AG04450 (cell line): ENCODE data around the gene VPS13D. TPM values are rescaled to one million over a fixed set of nuclear protein-coding genes. Genes with fewer than 3 reads are reported as not detected.

Source experiments
- CTCF ChIA-PET: fragments of 300-600, 350-600 bp; formaldehyde crosslinking; extraction: SDS; loops from one replicate; lab custom pipeline; 2022; ENCODE audit warnings: antibody characterized with exemption, inconsistent platforms; lab: Charles Lee
- POLR2A ChIA-PET: fragments of 350-600 bp; formaldehyde crosslinking; extraction: SDS; loops from one replicate; lab custom pipeline; 2021; ENCODE audit warnings: antibody characterized with exemption, inconsistent platforms; lab: Yijun Ruan, JAX
- DNase-seq: peaks from one replicate; pipeline ENCODE4 v3.0.0-alpha.2; 2011; ENCODE audit warnings: low read depth, low spot score
- H3K27ac ChIP-seq: one replicate; pipeline ENCODE4 v1.5.1; 2012; ENCODE audit warnings: low read depth, low read length, control low read depth
- H3K27me3 ChIP-seq: one replicate; pipeline ENCODE4 v1.6.0; 2012; ENCODE audit warnings: low read length; ENCODE audit not compliant: control insufficient read depth, insufficient read depth
- H3K4me3 ChIP-seq: 2 replicates; pipeline ENCODE4 v1.5.1; 2011; ENCODE audit warnings: mild to moderate bottlenecking, low read depth, low read length, control low read depth
- H3K9me3 ChIP-seq: 2 replicates; pipeline ENCODE4 v1.5.1; 2012; ENCODE audit warnings: low read length; ENCODE audit not compliant: control insufficient read depth, insufficient read depth
- polyA plus RNA-seq: library from polyadenylated mRNA; depleted of rRNA; stranded (reverse); fragments of >200 nt; gene quantifications from 2 replicates; pipeline ENCODE4 v1.2.3, GENCODE V29; 2011
- TF ChIP-seq, protein P1 (sequence below): IDR thresholded peaks from 2 replicates; pipeline ENCODE4 v1.5.1; 2011; ENCODE audit warnings: low read depth, low read length, control low read depth, inconsistent platforms

The VPS13D gene
- polyA plus RNA-seq, 1 experiment: 18.3 TPM

DNA sequence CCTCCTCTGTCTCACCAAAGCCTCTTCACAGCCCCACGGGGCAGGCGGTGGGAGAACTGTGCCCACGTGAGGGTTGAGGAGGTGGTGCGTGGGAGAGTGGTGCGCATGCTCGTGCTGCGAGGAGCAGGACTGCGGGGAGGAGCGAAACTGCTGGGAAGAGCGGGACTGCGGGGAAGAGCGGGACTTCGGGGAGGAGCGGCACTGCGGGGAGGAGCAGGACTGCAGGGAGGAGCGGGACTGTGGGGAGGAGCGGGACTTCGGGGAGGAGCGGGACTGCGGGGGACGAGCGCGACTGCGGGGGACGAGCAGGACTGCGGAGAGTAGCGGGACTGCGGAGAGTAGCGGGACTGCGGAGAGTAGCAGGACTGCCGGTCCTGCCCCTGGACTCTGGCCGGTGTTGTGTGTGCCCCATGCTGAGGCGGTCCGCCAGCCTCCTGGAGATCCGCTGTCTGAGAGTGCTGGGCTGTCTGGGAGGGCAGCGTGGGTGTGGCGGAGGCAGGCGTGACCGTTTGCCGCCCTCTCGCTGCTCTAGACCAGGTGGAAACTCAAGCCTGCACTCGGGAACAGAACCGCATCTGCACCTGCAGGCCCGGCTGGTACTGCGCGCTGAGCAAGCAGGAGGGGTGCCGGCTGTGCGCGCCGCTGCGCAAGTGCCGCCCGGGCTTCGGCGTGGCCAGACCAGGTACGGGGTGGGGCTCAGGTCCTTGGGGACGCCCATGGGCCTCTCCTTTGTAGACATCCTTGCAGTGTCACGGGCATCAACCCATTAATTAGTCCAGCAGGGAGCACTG, 38.4 kb upstream of the VPS13D start:
- Histone ChIP-seq H3K27me3 (no peaks in the 10 kb centered on the region), H3K27ac (no peak overlapping the region), H3K9me3 (no peaks in the 10 kb centered on the region), H3K4me3 (no peak overlapping the region)
- ChIA-PET POLR2A (no interaction called here), CTCF (interaction anchor here (0.6 to 1.4 kb wide), 2 partner anchors 32 to 67 kb away, joined by 4 to 6 read pairs; no protein-coding TSS in a partner anchor)
- TF ChIP-seq, protein P1, sequence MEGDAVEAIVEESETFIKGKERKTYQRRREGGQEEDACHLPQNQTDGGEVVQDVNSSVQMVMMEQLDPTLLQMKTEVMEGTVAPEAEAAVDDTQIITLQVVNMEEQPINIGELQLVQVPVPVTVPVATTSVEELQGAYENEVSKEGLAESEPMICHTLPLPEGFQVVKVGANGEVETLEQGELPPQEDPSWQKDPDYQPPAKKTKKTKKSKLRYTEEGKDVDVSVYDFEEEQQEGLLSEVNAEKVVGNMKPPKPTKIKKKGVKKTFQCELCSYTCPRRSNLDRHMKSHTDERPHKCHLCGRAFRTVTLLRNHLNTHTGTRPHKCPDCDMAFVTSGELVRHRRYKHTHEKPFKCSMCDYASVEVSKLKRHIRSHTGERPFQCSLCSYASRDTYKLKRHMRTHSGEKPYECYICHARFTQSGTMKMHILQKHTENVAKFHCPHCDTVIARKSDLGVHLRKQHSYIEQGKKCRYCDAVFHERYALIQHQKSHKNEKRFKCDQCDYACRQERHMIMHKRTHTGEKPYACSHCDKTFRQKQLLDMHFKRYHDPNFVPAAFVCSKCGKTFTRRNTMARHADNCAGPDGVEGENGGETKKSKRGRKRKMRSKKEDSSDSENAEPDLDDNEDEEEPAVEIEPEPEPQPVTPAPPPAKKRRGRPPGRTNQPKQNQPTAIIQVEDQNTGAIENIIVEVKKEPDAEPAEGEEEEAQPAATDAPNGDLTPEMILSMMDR: no peak
- no peak for DNase-seq

DNA sequence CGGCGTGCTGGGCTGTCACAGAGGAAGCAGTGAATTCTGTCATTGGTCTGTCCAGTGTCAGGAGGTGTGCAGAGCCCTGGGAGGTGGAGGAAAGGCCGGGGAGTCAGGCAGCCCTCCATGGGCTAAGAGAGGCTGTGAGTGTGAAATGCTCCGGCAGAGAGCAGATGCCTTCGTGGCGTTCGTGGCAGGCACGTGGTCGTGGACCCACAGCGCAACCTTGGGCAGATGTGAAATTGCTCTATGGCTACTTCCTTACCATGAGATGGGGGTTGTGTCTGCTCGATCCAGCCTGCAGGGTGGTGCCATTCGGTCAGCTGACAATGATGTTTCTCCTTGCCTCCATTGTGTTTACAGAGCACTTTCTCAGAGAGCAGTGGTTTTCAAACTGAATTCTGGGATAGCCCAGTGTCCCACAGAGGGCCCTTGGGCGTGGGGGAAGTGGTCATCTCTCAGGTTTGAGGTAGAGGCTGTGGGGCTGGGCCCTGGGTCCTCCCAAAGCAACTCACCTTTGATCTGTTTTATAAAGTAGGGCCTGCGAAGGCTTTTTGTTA, 35.1 kb upstream of the VPS13D start:
- ChIA-PET POLR2A (no interaction called here), CTCF (interaction anchor here (1.4 to 6.1 kb wide), 2 partner anchors 70 to 71 kb away, joined by 6 to 36 read pairs; no protein-coding TSS in a partner anchor)
- DNase-seq: no peak
- H3K4me3 ChIP-seq: no peak overlapping the region
- TF ChIP-seq, protein P1: no peak
- H3K9me3 ChIP-seq: no peaks in the 10 kb centered on the region
- H3K27ac ChIP-seq: no peak overlapping the region
- no peaks in the 10 kb centered on the region for H3K27me3 ChIP-seq

GRCh38 chr1:12195416-12195815, 34.4 kb upstream of the VPS13D start:
- Histone ChIP-seq H3K4me3 (no peak overlapping the region), H3K27me3 (no peaks in the 10 kb centered on the region), H3K27ac (no peak overlapping the region), H3K9me3 (no peaks in the 10 kb centered on the region)
- POLR2A ChIA-PET: no interaction called here
- TF ChIP-seq, protein P1: no peak
- CTCF ChIA-PET: interaction anchor here (6.1 kb wide), 1 partner anchor 71 kb away, joined by 36 read pairs; no protein-coding TSS in a partner anchor
- no peak for DNase-seq

GRCh38 chr1:12196641-12197482, 33.0 kb upstream of the VPS13D start:
- ChIA-PET CTCF (interaction anchor here (0.6 to 6.1 kb wide), 3 partner anchors 9 to 72 kb away, joined by 3 to 36 read pairs (median 7); no protein-coding TSS in a partner anchor), POLR2A (no interaction called here)
- Histone ChIP-seq H3K27ac (no peak overlapping the region), H3K9me3 (no peaks in the 10 kb centered on the region), H3K4me3 (no peak overlapping the region), H3K27me3 (no peaks in the 10 kb centered on the region)
- TF ChIP-seq, protein P1: 0 out of 2 replicates have a peak, but pooled peaks have one; percentile 7
- no peak for DNase-seq
